T follicular helper cell (primary cell): Measurements from ENCODE around the gene PRKAR1A.
"Not testable (repeated sequence)": the region's sequence is repeated elsewhere in the genome, so short reads cannot be mapped to it uniquely, and the experiment has no call there.

Experiments used
- DNase-seq: peaks from one replicate; pipeline ENCODE4 v3.0.0-alpha.2; 2020; ENCODE audit warnings: low read depth
- total RNA-seq, 2 experiments: gene quantifications; one replicate each; lab custom pipeline; 2026; lab: John Stamatoyannopoulos, UW

Gene PRKAR1A
- total RNA-seq = 189 to 245 reads per million in 2 experiments

GRCh38 chr17:68512247-68512959, at the start of gene PRKAR1A:
Gene PRKAR1A, plus strand, starts transcription at chr17:68512430. Its CDS starts 2,970 bp downstream, at chr17:68515400.
- peak; percentile 92 for DNase-seq

GRCh38 chr17:68463211-68464019, 48.8 kb upstream of the PRKAR1A start:
- DNase-seq = no peak

GRCh38 chr17:68468334-68468733, 43.9 kb upstream of the PRKAR1A start:
- DNase-seq = no peak

GRCh38 chr17:68468788-68469187, 43.4 kb upstream of the PRKAR1A start:
- no peak for DNase-seq

- no peak for DNase-seq
These were observed 41.3 kb upstream of the PRKAR1A start for GRCh38 chr17:68470961-68471360.

- no peak for DNase-seq
These were observed 31.3 kb upstream of the PRKAR1A start for GRCh38 chr17:68480885-68481284.

GRCh38 chr17:68482576-68483041, 29.6 kb upstream of the PRKAR1A start:
- no peak for DNase-seq

- DNase-seq = no peak
These were observed 27.8 kb upstream of the PRKAR1A start for GRCh38 chr17:68484458-68484857.

- no peak for DNase-seq
These were observed 22.3 kb upstream of the PRKAR1A start for GRCh38 chr17:68489919-68490318.

- DNase-seq = no peak
These were observed 20.6 kb upstream of the PRKAR1A start for GRCh38 chr17:68491381-68492231.

GRCh38 chr17:68492394-68493054, 19.7 kb upstream of the PRKAR1A start:
- DNase-seq = not testable (repeated sequence)

GRCh38 chr17:68495081-68495480, 17.1 kb upstream of the PRKAR1A start:
- DNase-seq = no peak

GRCh38 chr17:68497885-68498319, 14.3 kb upstream of the PRKAR1A start:
- DNase-seq = no peak

- no peak for DNase-seq
These were observed 13.5 kb upstream of the PRKAR1A start for GRCh38 chr17:68498479-68499326.

GRCh38 chr17:68499587-68499986, 12.6 kb upstream of the PRKAR1A start:
- no peak for DNase-seq

GRCh38 chr17:68501074-68501473, 11.2 kb upstream of the PRKAR1A start:
- DNase-seq = no peak

- no peak for DNase-seq
These were observed 6.3 kb upstream of the PRKAR1A start for GRCh38 chr17:68505951-68506350.

GRCh38 chr17:68507576-68507975, 4.7 kb upstream of the PRKAR1A start:
- no peak for DNase-seq

GRCh38 chr17:68509141-68510057, 2.8 kb upstream of the PRKAR1A start:
- DNase-seq = no peak
